Heart right ventricle (tissue), 16 donors: ENCODE measurements around the gene NCL. TPM values are rescaled to one million over a fixed set of nuclear protein-coding genes. Genes with fewer than 3 reads are reported as not detected.

Source experiments
- ATAC-seq, 8 donors: fragments of 200-7000 bp; cut with Tn5 transposase; one replicate each; pipeline ENCODE4 v1.9.1; 2020; ENCODE audit warnings: mild to moderate bottlenecking in 8 of 8, moderate library complexity in 8 of 8, moderate number of reproducible peaks in 1 of 8
- DNase-seq, 2 donors: peaks; one replicate each; pipeline ENCODE4 v3.0.0-alpha.2; 2020
- H3K27ac ChIP-seq, 10 donors: fragments of 200-600 bp; sonication (generic) in 2 of 10; one replicate each; pipeline versions ENCODE4 v1.5.0 to v1.8.0; 2020 to 2022; ENCODE audit warnings: mild to moderate bottlenecking in 3 of 10
- H3K27me3 ChIP-seq, 7 donors: fragments of 200-600 bp; one replicate each; pipeline ENCODE4 v1.8.0; 2021 to 2022; ENCODE audit warnings: mild to moderate bottlenecking in 2 of 7
- H3K36me3 ChIP-seq, 9 donors: fragments of 200-600 bp; sonication (generic) in 1 of 9; one replicate each; pipeline versions ENCODE4 v1.5.0 to v1.8.0; 2020 to 2022; ENCODE audit warnings: mild to moderate bottlenecking in 2 of 9
- H3K4me1 ChIP-seq, 9 donors: fragments of 200-600 bp; sonication (generic) in 1 of 9; one replicate each; pipeline versions ENCODE4 v1.5.0 to v1.8.0; 2020 to 2022; ENCODE audit warnings: mild to moderate bottlenecking in 4 of 9
- H3K4me3 ChIP-seq, 10 donors: fragments of 200-600 bp; sonication (generic) in 2 of 10; one replicate each; pipeline versions ENCODE4 v1.5.0 to v1.8.0; 2020 to 2022; ENCODE audit warnings: mild to moderate bottlenecking in 7 of 10, moderate library complexity in 2 of 10
- H3K9me3 ChIP-seq, 11 donors: fragments of 200-600 bp in 10 of 11; sonication (generic) in 2 of 11; one replicate each; pipeline versions ENCODE4 v1.5.0 to v1.8.0; 2013 to 2022; ENCODE audit warnings: mild to moderate bottlenecking in 2 of 11, control low read depth in 1 of 11, moderate library complexity in 1 of 11
- CTCF ChIP-seq, 9 donors: fragments of 200-600 bp; sonication (generic) in 2 of 9; IDR thresholded peaks; one replicate each; pipeline versions ENCODE4 v1.5.0 to v1.8.0; 2021 to 2022; ENCODE audit warnings: antibody characterized with exemption in 9 of 9, mild to moderate bottlenecking in 5 of 9, moderate library complexity in 1 of 9
- WGBS, 2 donors: extraction: QIAGEN DNeasy Blood & Tissue Kit; methylation state at CpG; one replicate each; pipeline ENCODE4 v1.1.7; 2013; ENCODE audit warnings: inconsistent platforms in 1 of 2; 5-methylcytosine and 5-hydroxymethylcytosine counted together
- intact Hi-C, 10 donors: fragments of 100-400 bp; cut with DNase I; formaldehyde crosslinking; loops; one replicate each; pipeline versions ENCODE4 v1.11.1 to v1.14.2; 2022
- long read RNA-seq, 3 donors: library from polyadenylated mRNA; unstranded; transcript quantifications; one replicate each; pipeline ENCODE4 v2.0.0, GENCODE V29; 2020 to 2021
- polyA plus RNA-seq, 2 donors: library from polyadenylated mRNA; stranded (reverse); fragments of 200-250 nt; gene quantifications; one replicate each; pipeline ENCODE4 v1.2.3, GENCODE V29; 2013
- total RNA-seq, 10 donors: library from RNA; stranded (reverse); fragmentation: NEBNext Ultra II Directional in 3 of 10; extraction: Animal tissue kit (Norgen Biotek cat#: 25700) in 3 of 10; gene quantifications; one replicate each; pipeline versions ENCODE4 v1.2.1 to v1.2.4, GENCODE V29; 2021 to 2023
- donor health status: Arrhythmogenic right ventricular cardiomyopathy.
- donor health status: ischemic (EF 13 %, LVEDD 7.1; RV severe dilation, severe dysfunction).
- donor health status: healthy with polysubstance abuse.
- donor health status: DM: no; HTN: yes; CAD: no.
- donor health status: DM: no; HTN: no; CAD: no.
- donor health status: ischemic (EF 25% LVEDD 6.9; RV normal size, moderate dysfunction).
- donor health status: ischemic (EF 25% LVEDD 5.7; RV mildly dilated, moderate dysfunction).
- donor health status: healthy.
- donor health status: DM: yes; HTN: yes; CAD: no.
- donor health status: Ischemic cardiomyopathy.
- donor health status: ischemic (EF 35%, LVEDD 5.7; RV mildly dilated, moderate dysfunction).
- donor health status: nonischemic (EF 11% LVEDD 7.7; RV severe dilation, severe dysfunction).
- donor health status: DM: yes; HTN: yes; CAD: no.
- donor health status: PGD.
- donor health status: ischemic (EF 29% LVEDD 5.4; RV normal size, mild dysfunction).
- donor health status: nonischemic (EF 23%, LVEDD 6.1; RV moderate dilation, normal function).

Gene NCL
- total RNA-seq (100 to 1,000 TPM; 237 to 363 (median 308) TPM), polyA plus RNA-seq (100 to 1,000 TPM; 127 to 171 TPM)
- long read RNA-seq, donor 1, full-length matches to known transcripts, result 244 of 285 reads
- long read RNA-seq, donor 1, partial matches to known transcripts, result 30 of 285 reads
- long read RNA-seq, donor 1, other reads (novel, unspliced or antisense), result 11 of 285 reads
- long read RNA-seq, donor 2, full-length matches to known transcripts, result 302 of 329 reads
- long read RNA-seq, donor 2, partial matches to known transcripts, result 13 of 329 reads
- long read RNA-seq, donor 2, other reads (novel, unspliced or antisense), result 14 of 329 reads
- long read RNA-seq, donor 3, full-length matches to known transcripts, result 332 of 413 reads
- long read RNA-seq, donor 3, partial matches to known transcripts, result 68 of 413 reads
- long read RNA-seq, donor 3, other reads (novel, unspliced or antisense), result 13 of 413 reads

- intact Hi-C loops, result no loop called here
- peaks cover 0 to 43% (median 37%) of the 10 kb centered on the region in 9 donors for H3K36me3 ChIP-seq
- H3K27me3 ChIP-seq, result no peaks in the 10 kb centered on the region
- H3K9me3 ChIP-seq, result no peaks in the 10 kb centered on the region
- WGBS, 2 donors, result 0% methylated on average over 99 to 102 of the region's 102 CpGs
- ATAC-seq (peak; percentile 71 to 84 (median 77)), DNase-seq (peak; percentile 84 to 87)
- H3K27ac ChIP-seq, result peak within 1 kb of the TSS; percentile 82 to 100 (median 96)
- peak within 1 kb of the TSS; percentile 56 to 100 (median 86) for H3K4me3 ChIP-seq
- TF ChIP-seq CTCF (IDR thresholded peaks at IDR 0.05), result no peak
- H3K4me1 ChIP-seq, result peaks cover 0 to 54% (median 32%) of the 10 kb centered on the region in 9 donors
These were observed at the start of gene NCL for GRCh38 chr2:231463698-231464575. NCL (minus strand) TSS chr2:231464484; CDS start chr2:231464353, 131 bp downstream.

GRCh38 chr2:231513746-231514224, 49.5 kb upstream of the NCL start:
- TF ChIP-seq CTCF (IDR thresholded peaks at IDR 0.05), result no peak
- intact Hi-C loops, result loop anchor here in 4 of 10 donors (2.0 to 10.0 kb wide), 5 partner anchors 89 to 211 kb away; no protein-coding TSS in a partner anchor
- H3K9me3 ChIP-seq, result no peaks in the 10 kb centered on the region
- no peaks in the 10 kb centered on the region for H3K36me3 ChIP-seq
- H3K27me3 ChIP-seq, result no peaks in the 10 kb centered on the region
- H3K4me1 ChIP-seq, result peaks cover 0 to 23% (median 12%) of the 10 kb centered on the region in 9 donors
- WGBS, 2 donors, result 16 to 17% methylated on average over 7 of the region's 7 CpGs
- no peak for DNase-seq
- peak overlapping the region; percentile 51 to 90 (median 87) for H3K27ac ChIP-seq
- no peak for ATAC-seq
- peak overlapping the region in 9 of 10 donors; percentile 63 to 89 (median 78) for H3K4me3 ChIP-seq

GRCh38 chr2:231512222-231512621, 47.9 kb upstream of the NCL start:
- DNase-seq, result no peak
- no peak for TF ChIP-seq CTCF (IDR thresholded peaks at IDR 0.05)
- no peaks in the 10 kb centered on the region for H3K9me3 ChIP-seq
- peaks cover 0 to 23% (median 12%) of the 10 kb centered on the region in 9 donors for H3K4me1 ChIP-seq
- intact Hi-C loops, result loop anchor here in 3 of 10 donors (5.0 to 10.0 kb wide), 4 partner anchors 90 to 213 kb away; no protein-coding TSS in a partner anchor
- 65 to 66% methylated on average over 5 of the region's 5 CpGs for WGBS, 2 donors
- H3K27me3 ChIP-seq, result no peaks in the 10 kb centered on the region
- no peaks in the 10 kb centered on the region for H3K36me3 ChIP-seq
- no peak overlapping the region for H3K4me3 ChIP-seq
- peak overlapping the region in 2 of 10 donors; percentile 37 to 43 for H3K27ac ChIP-seq
- no peak for ATAC-seq

GRCh38 chr2:231503766-231504165, 39.5 kb upstream of the NCL start:
- ATAC-seq (no peak), DNase-seq (no peak)
- 95 to 99% methylated on average over 3 of the region's 3 CpGs for WGBS, 2 donors
- Histone ChIP-seq H3K27ac (no peak overlapping the region), H3K9me3 (no peaks in the 10 kb centered on the region), H3K4me3 (no peak overlapping the region), H3K36me3 (peaks cover 0 to 31% (median 0%) of the 10 kb centered on the region in 9 donors), H3K4me1 (no peaks in the 10 kb centered on the region), H3K27me3 (no peaks in the 10 kb centered on the region)
- no peak for TF ChIP-seq CTCF (IDR thresholded peaks at IDR 0.05)
- intact Hi-C loops, result no loop called here
